Spleen (tissue), 7 donors: Measurements from ENCODE around the gene TRPM2.

ENCODE experiments used
- POLR2A ChIP-seq, 3 donors: fragments of 450-650 bp; IDR thresholded peaks; one replicate each; pipeline ENCODE4 v1.5.1; 2017; ENCODE audit warnings: antibody characterized with exemption in 3 of 3, mild to moderate bottlenecking in 1 of 3
- TF ChIP-seq, protein P1 (sequence below), 11 experiments: fragments of 200-600 bp in 7 of 11; fragments of 450-650 bp in 4 of 11; sonication (generic) in 4 of 11; IDR thresholded peaks in 8 of 11; conservative IDR thresholded peaks in 3 of 11; 1 replicate in 7 of 11; 2 replicates in 4 of 11; pipeline versions ENCODE4 v1.4.0 to v1.8.0; 2016 to 2021; ENCODE audit warnings: antibody characterized with exemption in 11 of 11, inconsistent platforms in 4 of 11, mild to moderate bottlenecking in 1 of 11
- donor health status: DM: no; HTN: no; CAD: no; lungs with moderate emphysema.
- donor health status: DM: no; HTN: no; CAD: no.
- donor health status: DM: no; HTN: no; CAD: no.

DNA sequence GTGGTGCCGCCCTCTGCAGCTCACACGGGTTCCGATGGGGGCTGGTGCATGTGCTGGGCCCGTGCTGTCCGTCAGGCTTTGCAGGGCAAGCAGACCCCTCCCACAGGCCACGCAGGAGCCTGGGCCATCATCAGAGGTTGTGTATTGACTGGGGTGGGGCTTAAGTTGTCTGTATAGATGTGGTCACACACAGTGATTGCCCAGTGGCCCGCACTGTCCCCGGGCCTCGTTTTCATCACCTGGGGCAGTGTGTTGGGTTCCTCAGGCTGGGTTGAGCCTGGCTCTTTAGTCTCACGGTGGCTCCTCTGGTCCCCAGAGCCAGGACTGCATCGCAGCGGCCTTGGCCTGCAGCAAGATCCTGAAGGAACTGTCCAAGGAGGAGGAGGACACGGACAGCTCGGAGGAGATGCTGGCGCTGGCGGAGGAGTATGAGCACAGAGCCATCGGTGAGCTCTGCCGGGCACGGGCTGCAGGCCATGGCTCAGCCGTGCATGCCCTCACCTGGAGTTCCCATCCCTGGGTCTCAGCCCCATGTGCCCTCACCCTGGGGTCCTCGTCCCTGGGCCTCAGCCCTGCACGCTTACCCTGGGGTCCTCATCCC is 44.1 kb downstream of the TRPM2 start:
- no peak for TF ChIP-seq POLR2A (IDR thresholded peaks at IDR 0.05)
- TF ChIP-seq, protein P1, sequence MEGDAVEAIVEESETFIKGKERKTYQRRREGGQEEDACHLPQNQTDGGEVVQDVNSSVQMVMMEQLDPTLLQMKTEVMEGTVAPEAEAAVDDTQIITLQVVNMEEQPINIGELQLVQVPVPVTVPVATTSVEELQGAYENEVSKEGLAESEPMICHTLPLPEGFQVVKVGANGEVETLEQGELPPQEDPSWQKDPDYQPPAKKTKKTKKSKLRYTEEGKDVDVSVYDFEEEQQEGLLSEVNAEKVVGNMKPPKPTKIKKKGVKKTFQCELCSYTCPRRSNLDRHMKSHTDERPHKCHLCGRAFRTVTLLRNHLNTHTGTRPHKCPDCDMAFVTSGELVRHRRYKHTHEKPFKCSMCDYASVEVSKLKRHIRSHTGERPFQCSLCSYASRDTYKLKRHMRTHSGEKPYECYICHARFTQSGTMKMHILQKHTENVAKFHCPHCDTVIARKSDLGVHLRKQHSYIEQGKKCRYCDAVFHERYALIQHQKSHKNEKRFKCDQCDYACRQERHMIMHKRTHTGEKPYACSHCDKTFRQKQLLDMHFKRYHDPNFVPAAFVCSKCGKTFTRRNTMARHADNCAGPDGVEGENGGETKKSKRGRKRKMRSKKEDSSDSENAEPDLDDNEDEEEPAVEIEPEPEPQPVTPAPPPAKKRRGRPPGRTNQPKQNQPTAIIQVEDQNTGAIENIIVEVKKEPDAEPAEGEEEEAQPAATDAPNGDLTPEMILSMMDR (IDR thresholded peaks at IDR 0.05 in 8 of 11, conservative IDR thresholded peaks at IDR 0.05 in 3 of 11): no peak
